A673 (cell line): ENCODE data around the gene MAPK11. TPM values are rescaled to one million over a fixed set of nuclear protein-coding genes. Genes with fewer than 3 reads are reported as not detected.

Experiments
- BruUV-seq: library from RNA; stranded (reverse); fragments of 400-500 nt; replicated peaks from 2 replicates; lab custom pipeline; 2021; lab: Mats Ljungman, UMichigan
- CTCF ChIA-PET: fragments of 300-600 bp; sonication (Branson Sonifier 250); formaldehyde crosslinking; loops from one replicate; lab custom pipeline; 2022; ENCODE audit warnings: antibody characterized with exemption; lab: Charles Lee
- POLR2A ChIA-PET: fragments of 300-600 bp; sonication (Branson Sonifier 250); formaldehyde crosslinking; loops from one replicate; lab custom pipeline; 2022; ENCODE audit warnings: antibody characterized with exemption; ENCODE audit not compliant: low non-redundant PET; lab: Charles Lee
- DNase-seq: peaks from one replicate; pipeline ENCODE4 v3.0.0-alpha.2; 2015; ENCODE audit warnings: low spot score
- H3K27ac ChIP-seq: fragments of 200-600 bp; sonication (generic); 2 replicates; pipeline ENCODE4 v1.5.1; 2016; ENCODE audit warnings: mixed run types, low read depth, mild to moderate bottlenecking, mixed read lengths, antibody characterized with exemption, low read length; ENCODE audit not compliant: poor library complexity, severe bottlenecking
- H3K27me3 ChIP-seq: fragments of 200-600 bp; sonication (generic); replicated peaks from 2 replicates; pipeline ENCODE4 v1.6.1; 2017; ENCODE audit warnings: mixed run types, low read depth, mild to moderate bottlenecking, mixed read lengths, antibody characterized with exemption, low read length; ENCODE audit not compliant: insufficient read depth, poor library complexity
- H3K36me3 ChIP-seq: fragments of 200-600 bp; sonication (generic); 2 replicates; pipeline ENCODE4 v1.6.1; 2016; ENCODE audit warnings: mixed run types, mild to moderate bottlenecking, mixed read lengths, antibody characterized with exemption, low read length; ENCODE audit not compliant: insufficient read depth, poor library complexity, severe bottlenecking
- H3K4me1 ChIP-seq: fragments of 200-600 bp; sonication (generic); 2 replicates; pipeline ENCODE4 v1.6.1; 2017; ENCODE audit warnings: mixed run types, mild to moderate bottlenecking, mixed read lengths, antibody characterized with exemption, low read length; ENCODE audit not compliant: insufficient read depth, poor library complexity, severe bottlenecking
- H3K4me3 ChIP-seq: fragments of 200-600 bp; sonication (generic); 2 replicates; pipeline ENCODE4 v1.5.1; 2016; ENCODE audit warnings: low read depth, mixed run types, mild to moderate bottlenecking, mixed read lengths, low read length; ENCODE audit not compliant: poor library complexity, severe bottlenecking
- H3K9me3 ChIP-seq: fragments of 200-600 bp; sonication (generic); 2 replicates; pipeline ENCODE4 v1.6.1; 2016; ENCODE audit warnings: mixed run types, low read depth, mild to moderate bottlenecking, mixed read lengths, antibody characterized with exemption, low read length; ENCODE audit not compliant: poor library complexity, severe bottlenecking
- EZH2 ChIP-seq: fragments of 200-600 bp; sonication (generic); IDR thresholded peaks from 2 replicates; pipeline ENCODE4 v1.6.1; 2017; ENCODE audit warnings: borderline replicate concordance, low read depth, mild to moderate bottlenecking, mixed read lengths, antibody characterized with exemption, low read length; ENCODE audit not compliant: poor library complexity, severe bottlenecking
- intact Hi-C: fragments of 100-400 bp; cut with micrococcal nuclease; formaldehyde crosslinking; loops from one replicate; pipeline ENCODE4 v1.10.0; 2022; ENCODE audit not compliant: unreplicated experiment
- total RNA-seq: library from RNA; stranded (reverse); gene quantifications from 2 replicates; pipeline ENCODE4 v1.2.3, GENCODE V29; 2021
- TF ChIP-seq, protein P1 (sequence below): fragments of 300-800, 200-600 bp; sonication (generic); conservative IDR thresholded peaks from 2 replicates; pipeline ENCODE4 v1.5.1; 2017; ENCODE audit warnings: low read depth, mild to moderate bottlenecking, antibody characterized with exemption, low read length, moderate library complexity, mixed read lengths

MAPK11 gene
- total RNA-seq, 1 experiment from 2014 or later: 5.4 TPM

DNA sequence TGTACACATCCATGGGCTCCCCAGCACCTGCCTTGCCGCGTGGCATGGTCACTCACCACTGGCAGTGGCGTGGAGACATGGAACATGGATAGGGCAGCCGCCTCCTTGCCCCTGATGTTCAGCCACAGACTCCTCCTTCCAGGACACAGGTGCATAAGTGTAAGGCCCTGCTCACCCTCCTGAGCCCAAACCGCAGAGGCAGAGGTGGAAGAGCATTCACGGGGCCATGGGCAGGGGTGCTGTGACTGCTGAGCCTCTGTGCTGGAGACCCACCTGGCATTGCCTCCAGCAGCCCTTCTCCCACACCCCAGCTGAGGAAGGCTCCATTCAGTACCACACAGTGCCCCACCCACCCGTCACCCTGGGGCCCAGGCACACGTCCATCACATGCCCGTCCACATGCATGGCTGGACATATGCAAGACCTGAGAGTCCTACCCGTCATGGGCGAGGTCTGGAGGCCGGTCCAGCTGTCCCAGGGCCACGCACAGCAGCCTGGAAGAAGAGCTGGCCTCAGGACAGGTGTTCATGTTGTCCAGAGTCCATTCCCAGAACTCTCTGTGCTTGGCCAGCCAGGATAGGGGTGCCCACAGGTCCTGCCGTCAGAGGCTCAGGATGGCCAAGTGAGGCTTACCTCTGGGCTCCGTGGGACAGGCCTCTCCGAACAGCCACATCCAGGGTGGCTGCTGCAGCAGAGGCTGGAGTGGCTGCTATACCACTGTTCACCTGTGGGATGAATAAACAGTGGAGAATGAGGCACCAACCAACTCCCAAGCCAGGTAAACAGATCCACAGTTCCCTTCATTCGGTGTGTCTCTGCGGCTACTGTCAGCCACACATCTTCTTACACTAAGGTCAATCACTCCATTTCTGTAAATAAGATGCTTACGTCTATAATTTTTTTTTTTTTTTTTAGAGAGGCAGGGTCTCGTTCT, 23.7 kb downstream of the MAPK11 start:
- peaks cover 5% of the 10 kb centered on the region for H3K4me1 ChIP-seq
- no peaks in the 10 kb centered on the region for H3K27me3 ChIP-seq
- no TSS peak for BruUV-seq
- peaks cover 19% of the 10 kb centered on the region for H3K36me3 ChIP-seq
- TF ChIP-seq, protein P1, sequence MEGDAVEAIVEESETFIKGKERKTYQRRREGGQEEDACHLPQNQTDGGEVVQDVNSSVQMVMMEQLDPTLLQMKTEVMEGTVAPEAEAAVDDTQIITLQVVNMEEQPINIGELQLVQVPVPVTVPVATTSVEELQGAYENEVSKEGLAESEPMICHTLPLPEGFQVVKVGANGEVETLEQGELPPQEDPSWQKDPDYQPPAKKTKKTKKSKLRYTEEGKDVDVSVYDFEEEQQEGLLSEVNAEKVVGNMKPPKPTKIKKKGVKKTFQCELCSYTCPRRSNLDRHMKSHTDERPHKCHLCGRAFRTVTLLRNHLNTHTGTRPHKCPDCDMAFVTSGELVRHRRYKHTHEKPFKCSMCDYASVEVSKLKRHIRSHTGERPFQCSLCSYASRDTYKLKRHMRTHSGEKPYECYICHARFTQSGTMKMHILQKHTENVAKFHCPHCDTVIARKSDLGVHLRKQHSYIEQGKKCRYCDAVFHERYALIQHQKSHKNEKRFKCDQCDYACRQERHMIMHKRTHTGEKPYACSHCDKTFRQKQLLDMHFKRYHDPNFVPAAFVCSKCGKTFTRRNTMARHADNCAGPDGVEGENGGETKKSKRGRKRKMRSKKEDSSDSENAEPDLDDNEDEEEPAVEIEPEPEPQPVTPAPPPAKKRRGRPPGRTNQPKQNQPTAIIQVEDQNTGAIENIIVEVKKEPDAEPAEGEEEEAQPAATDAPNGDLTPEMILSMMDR: no peak
- no peak for TF ChIP-seq EZH2
- POLR2A ChIA-PET: no interaction called here
- H3K9me3 ChIP-seq: no peaks in the 10 kb centered on the region
- CTCF ChIA-PET: interaction anchor here (0.6 kb wide), 1 partner anchor 390 kb away, joined by 4 read pairs; no protein-coding TSS in a partner anchor
- no peak for DNase-seq
- intact Hi-C loops: no loop called here
- peak overlapping the region; percentile 98 for H3K4me3 ChIP-seq
- H3K27ac ChIP-seq: no peak overlapping the region

GRCh38 chr22:50245214-50246072, 24.7 kb downstream of the MAPK11 start:
- intact Hi-C loops: no loop called here
- DNase-seq: no peak
- peak overlapping the region; percentile 93 for H3K27ac ChIP-seq
- peak overlapping the region; percentile 98 for H3K4me3 ChIP-seq
- no peaks in the 10 kb centered on the region for H3K9me3 ChIP-seq
- no TSS peak for BruUV-seq
- ChIA-PET CTCF (no interaction called here), POLR2A (no interaction called here)
- H3K27me3 ChIP-seq: no peaks in the 10 kb centered on the region
- peaks cover 19% of the 10 kb centered on the region for H3K36me3 ChIP-seq
- no peaks in the 10 kb centered on the region for H3K4me1 ChIP-seq
- TF ChIP-seq EZH2: no peak
- TF ChIP-seq, protein P1: no peak

GRCh38 chr22:50244420-50245213, 25.6 kb downstream of the MAPK11 start, which contains the start of gene TUBGCP6:
TUBGCP6 (minus strand) TSS chr22:50245023; CDS start chr22:50244459, 564 bp downstream.
- peaks cover 22% of the 10 kb centered on the region for H3K36me3 ChIP-seq
- BruUV-seq: TSS peak; percentile 35

More at GRCh38 chr22:50244420-50245213, 25.6 kb downstream of the MAPK11 start, which contains the start of gene TUBGCP6:
- Histone ChIP-seq H3K4me3 (peak within 1 kb of the TSS; percentile 98), H3K27ac (peak within 1 kb of the TSS; percentile 93), H3K9me3 (no peaks in the 10 kb centered on the region), H3K4me1 (no peaks in the 10 kb centered on the region), H3K27me3 (no peaks in the 10 kb centered on the region)
- ChIA-PET CTCF (no interaction called here), POLR2A (interaction anchor here (1.4 kb wide), 1 partner anchor 281 kb away, joined by 4 read pairs; the partner anchor contains the start of gene SCO2)
- DNase-seq: peak; percentile 96
- no peak for TF ChIP-seq EZH2
- TF ChIP-seq, protein P1: 0 out of 2 replicates have a peak, but pooled peaks have one; percentile 16
- intact Hi-C loops: no loop called here
